Upper lobe of left lung (tissue), 4 donors: ENCODE measurements around the gene UBASH3A.

Source experiments
- POLR2A ChIP-seq, 4 donors: fragments of 450-650 bp; IDR thresholded peaks; one replicate each; pipeline ENCODE4 v1.5.1; 2016 to 2017; ENCODE audit warnings: antibody characterized with exemption in 4 of 4, mild to moderate bottlenecking in 2 of 4
- POLR2AphosphoS5 ChIP-seq, 2 donors: sonication (generic); formaldehyde crosslinking; IDR thresholded peaks; one replicate each; pipeline ENCODE4 v1.5.1; 2017; ENCODE audit warnings: antibody characterized with exemption in 2 of 2
- TF ChIP-seq, protein P1 (sequence below), 6 experiments: fragments of 450-650 bp in 4 of 6; fragments of 200-600 bp in 2 of 6; sonication (generic) in 2 of 6; IDR thresholded peaks; one replicate each; pipeline ENCODE4 v1.5.1; 2016 to 2019; ENCODE audit warnings: antibody characterized with exemption in 6 of 6

DNA sequence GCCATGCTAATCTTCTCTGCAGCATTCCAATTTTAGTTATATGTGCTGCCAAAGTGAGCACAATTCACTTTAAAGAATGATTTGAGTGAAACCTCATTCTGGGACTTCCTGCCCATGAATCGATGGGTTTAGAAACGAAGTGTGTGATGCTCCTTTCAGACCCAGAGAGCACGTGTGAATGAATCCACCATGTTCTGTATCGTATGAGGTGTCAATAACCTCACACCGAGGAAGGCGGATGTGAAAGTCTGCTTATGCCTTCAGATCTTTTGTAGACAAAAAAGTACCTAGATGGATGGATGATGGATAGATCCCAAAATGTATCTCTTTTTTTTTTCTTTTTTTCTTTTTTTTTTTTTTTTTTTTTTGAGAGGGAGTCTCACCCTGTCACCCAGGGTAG lies 13.8 kb downstream of the UBASH3A start:
- TF ChIP-seq POLR2AphosphoS5 (IDR thresholded peaks at IDR 0.05) (no peak), POLR2A (IDR thresholded peaks at IDR 0.05) (no peak)
- TF ChIP-seq, protein P1, sequence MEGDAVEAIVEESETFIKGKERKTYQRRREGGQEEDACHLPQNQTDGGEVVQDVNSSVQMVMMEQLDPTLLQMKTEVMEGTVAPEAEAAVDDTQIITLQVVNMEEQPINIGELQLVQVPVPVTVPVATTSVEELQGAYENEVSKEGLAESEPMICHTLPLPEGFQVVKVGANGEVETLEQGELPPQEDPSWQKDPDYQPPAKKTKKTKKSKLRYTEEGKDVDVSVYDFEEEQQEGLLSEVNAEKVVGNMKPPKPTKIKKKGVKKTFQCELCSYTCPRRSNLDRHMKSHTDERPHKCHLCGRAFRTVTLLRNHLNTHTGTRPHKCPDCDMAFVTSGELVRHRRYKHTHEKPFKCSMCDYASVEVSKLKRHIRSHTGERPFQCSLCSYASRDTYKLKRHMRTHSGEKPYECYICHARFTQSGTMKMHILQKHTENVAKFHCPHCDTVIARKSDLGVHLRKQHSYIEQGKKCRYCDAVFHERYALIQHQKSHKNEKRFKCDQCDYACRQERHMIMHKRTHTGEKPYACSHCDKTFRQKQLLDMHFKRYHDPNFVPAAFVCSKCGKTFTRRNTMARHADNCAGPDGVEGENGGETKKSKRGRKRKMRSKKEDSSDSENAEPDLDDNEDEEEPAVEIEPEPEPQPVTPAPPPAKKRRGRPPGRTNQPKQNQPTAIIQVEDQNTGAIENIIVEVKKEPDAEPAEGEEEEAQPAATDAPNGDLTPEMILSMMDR (IDR thresholded peaks at IDR 0.05): no peak
